HG03521 (cell line): ENCODE data around the gene BEND4.

Experiments used
- ATAC-seq: cut with Tn5 transposase; IDR thresholded peaks from one replicate; pipeline ENCODE4 v1.9.1; 2021; ENCODE audit warnings: mild to moderate bottlenecking, moderate library complexity; ENCODE audit not compliant: unreplicated experiment

Gene BEND4

GRCh38 chr4:42112846-42113245 lies 39.6 kb downstream of the BEND4 start:
- no peak for ATAC-seq

GRCh38 chr4:42104521-42104920 lies 47.9 kb downstream of the BEND4 start:
- no peak for ATAC-seq

- no peak for ATAC-seq
Measured at GRCh38 chr4:42101446-42101975, 50.9 kb downstream of the BEND4 start.

- ATAC-seq: no peak
Measured at GRCh38 chr4:42088386-42088785, 64.1 kb downstream of the BEND4 start.

- no peak for ATAC-seq
Measured at GRCh38 chr4:42083816-42084215, 68.6 kb downstream of the BEND4 start.

- ATAC-seq: no peak
Measured at GRCh38 chr4:42080306-42080705, 72.1 kb downstream of the BEND4 start.

- ATAC-seq: peak; percentile 85
Measured at GRCh38 chr4:42078184-42078801, 74.2 kb downstream of the BEND4 start.

GRCh38 chr4:42074294-42074693 lies 78.2 kb downstream of the BEND4 start:
- ATAC-seq: no peak

- ATAC-seq: no peak
Measured at GRCh38 chr4:42070463-42070862, 82.0 kb downstream of the BEND4 start.

- ATAC-seq: no peak
Measured at GRCh38 chr4:42067264-42067663, 85.2 kb downstream of the BEND4 start.

- no peak for ATAC-seq
Measured at GRCh38 chr4:42066402-42066801, 86.1 kb downstream of the BEND4 start.
